ENCODE results near the gene SERF2. TPM values are rescaled to one million over a fixed set of nuclear protein-coding genes. Genes with fewer than 3 reads are reported as not detected.
"Not testable (repeated sequence)": the region's sequence is repeated elsewhere in the genome, so short reads cannot be mapped to it uniquely, and the experiment has no call there.

The SERF2 gene
- total RNA-seq, 6 experiments from 2014 or later, result 454 to 694 (median 611) TPM

DNA sequence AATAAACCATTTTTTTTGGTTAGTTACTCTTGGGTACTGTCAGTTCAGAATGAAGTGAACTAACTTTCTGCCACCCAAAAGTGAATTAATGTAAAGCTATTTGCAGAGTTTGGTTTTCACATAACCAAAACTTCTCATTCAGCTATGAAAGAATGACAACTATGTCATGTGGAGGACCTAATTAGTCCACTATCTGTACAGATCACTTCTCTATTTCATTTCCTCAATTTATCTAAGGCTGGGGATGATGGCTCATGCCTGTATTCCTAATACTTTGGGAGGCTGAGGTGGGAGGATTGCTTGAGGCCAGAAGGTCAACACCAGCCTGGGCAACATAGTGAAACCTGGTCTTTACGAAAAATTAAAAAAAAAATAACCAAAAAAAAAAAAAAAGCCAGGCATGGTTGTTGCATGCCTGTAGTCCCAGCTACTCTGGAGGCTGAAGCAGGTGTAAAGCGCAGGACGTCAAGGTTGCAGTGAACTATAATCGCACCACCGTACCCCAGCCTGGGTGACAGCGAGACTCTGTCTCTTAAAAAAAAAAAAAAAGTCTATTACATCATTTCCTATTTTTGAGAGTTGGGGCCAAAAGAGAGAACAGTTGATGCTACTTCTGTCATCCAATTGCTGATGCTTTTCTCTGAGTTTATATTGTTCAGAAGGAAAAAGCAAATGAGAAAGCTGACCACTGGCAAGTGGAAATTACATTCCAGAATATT is 17.0 kb downstream of the SERF2 start:
- DNase-seq (no peak), ATAC-seq (peak in 2 of 4 donors; percentile 38 to 50)
- Histone ChIP-seq H3K9me3 (no peaks in the 10 kb centered on the region), H3K36me3 (peaks cover 9 to 79% (median 44%) of the 10 kb centered on the region in 4 donors), H3K27ac (no peak overlapping the region), H3K4me3 (no peak overlapping the region), H3K27me3 (no peaks in the 10 kb centered on the region), H3K4me1 (no peaks in the 10 kb centered on the region)
- 77% methylated on average over 6 of the region's 6 CpGs for whole genome bisulfite sequencing (ENCODE audit: insufficient coverage, low coverage, low lambda C conversion rate, missing lambda C conversion rate)
- TF ChIP-seq POLR2A (IDR thresholded peaks at IDR 0.05), result no peak
- TF ChIP-seq, protein P1, sequence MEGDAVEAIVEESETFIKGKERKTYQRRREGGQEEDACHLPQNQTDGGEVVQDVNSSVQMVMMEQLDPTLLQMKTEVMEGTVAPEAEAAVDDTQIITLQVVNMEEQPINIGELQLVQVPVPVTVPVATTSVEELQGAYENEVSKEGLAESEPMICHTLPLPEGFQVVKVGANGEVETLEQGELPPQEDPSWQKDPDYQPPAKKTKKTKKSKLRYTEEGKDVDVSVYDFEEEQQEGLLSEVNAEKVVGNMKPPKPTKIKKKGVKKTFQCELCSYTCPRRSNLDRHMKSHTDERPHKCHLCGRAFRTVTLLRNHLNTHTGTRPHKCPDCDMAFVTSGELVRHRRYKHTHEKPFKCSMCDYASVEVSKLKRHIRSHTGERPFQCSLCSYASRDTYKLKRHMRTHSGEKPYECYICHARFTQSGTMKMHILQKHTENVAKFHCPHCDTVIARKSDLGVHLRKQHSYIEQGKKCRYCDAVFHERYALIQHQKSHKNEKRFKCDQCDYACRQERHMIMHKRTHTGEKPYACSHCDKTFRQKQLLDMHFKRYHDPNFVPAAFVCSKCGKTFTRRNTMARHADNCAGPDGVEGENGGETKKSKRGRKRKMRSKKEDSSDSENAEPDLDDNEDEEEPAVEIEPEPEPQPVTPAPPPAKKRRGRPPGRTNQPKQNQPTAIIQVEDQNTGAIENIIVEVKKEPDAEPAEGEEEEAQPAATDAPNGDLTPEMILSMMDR (IDR thresholded peaks at IDR 0.05), result no peak
- intact Hi-C loops (cut with DNase I), result no loop called here

DNA sequence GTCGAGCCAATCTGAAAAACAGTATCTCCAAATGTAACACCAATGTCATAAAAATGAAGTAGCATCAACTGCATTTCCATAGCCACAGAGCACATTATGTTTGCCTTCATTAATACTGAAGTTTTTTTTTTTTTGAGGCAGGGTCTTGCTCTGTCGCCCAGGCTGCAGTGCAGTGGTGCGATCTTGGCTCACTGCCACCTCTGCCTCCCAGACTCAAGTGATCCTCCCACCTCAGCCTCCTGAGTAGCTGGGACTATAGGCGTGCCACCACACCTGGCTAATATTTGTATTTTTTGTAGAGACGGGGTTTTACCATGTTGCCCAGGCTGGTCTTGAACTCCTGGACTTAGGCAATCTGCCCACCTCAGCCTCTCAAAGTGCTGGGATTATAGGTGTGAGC is 22.9 kb downstream of the SERF2 start:
- H3K27me3 ChIP-seq; H3K4me1 ChIP-seq; intact Hi-C loops (cut with DNase I); H3K4me3 ChIP-seq; DNase-seq; ATAC-seq; H3K27ac ChIP-seq; H3K9me3 ChIP-seq: not testable (repeated sequence)
- H3K36me3 ChIP-seq, result peaks cover 0 to 59% (median 30%) of the 10 kb centered on the region in 4 donors
- 94% methylated on average over 1 of the region's 5 CpGs for WGBS (ENCODE audit: insufficient coverage, low coverage, low lambda C conversion rate, missing lambda C conversion rate)

DNA sequence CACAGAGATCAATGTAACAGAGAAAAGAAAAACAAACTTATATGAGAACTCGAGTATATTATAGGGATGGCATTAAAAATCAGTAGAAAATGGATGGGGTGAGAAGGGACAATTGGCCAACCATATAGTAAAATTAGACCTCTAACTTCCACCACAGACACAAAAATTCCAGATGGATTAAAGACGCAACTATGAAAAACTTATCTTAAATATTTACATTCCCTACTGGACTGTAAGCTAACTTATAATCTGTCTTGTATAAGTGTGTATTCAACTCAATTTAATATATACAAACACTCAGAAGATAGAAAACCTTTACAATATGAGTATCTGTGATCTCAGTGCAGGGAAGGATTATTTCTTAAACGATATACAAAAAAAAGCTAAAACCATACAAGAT is 29.4 kb downstream of the SERF2 start:
- DNase-seq (no peak), ATAC-seq (no peak)
- Histone ChIP-seq H3K27ac (no peak overlapping the region), H3K4me1 (peaks cover 0 to 16% (median 5%) of the 10 kb centered on the region in 4 donors), H3K9me3 (no peaks in the 10 kb centered on the region), H3K27me3 (no peaks in the 10 kb centered on the region), H3K36me3 (peaks cover 0 to 8% (median 2%) of the 10 kb centered on the region in 4 donors), H3K4me3 (no peak overlapping the region)
- intact Hi-C loops (cut with DNase I), result no loop called here
- 56% methylated on average over 3 of the region's 3 CpGs for WGBS (ENCODE audit: insufficient coverage, low coverage, low lambda C conversion rate, missing lambda C conversion rate)
- TF ChIP-seq, protein P1 (IDR thresholded peaks at IDR 0.05), result no peak
- TF ChIP-seq POLR2A (IDR thresholded peaks at IDR 0.05), result no peak

DNA sequence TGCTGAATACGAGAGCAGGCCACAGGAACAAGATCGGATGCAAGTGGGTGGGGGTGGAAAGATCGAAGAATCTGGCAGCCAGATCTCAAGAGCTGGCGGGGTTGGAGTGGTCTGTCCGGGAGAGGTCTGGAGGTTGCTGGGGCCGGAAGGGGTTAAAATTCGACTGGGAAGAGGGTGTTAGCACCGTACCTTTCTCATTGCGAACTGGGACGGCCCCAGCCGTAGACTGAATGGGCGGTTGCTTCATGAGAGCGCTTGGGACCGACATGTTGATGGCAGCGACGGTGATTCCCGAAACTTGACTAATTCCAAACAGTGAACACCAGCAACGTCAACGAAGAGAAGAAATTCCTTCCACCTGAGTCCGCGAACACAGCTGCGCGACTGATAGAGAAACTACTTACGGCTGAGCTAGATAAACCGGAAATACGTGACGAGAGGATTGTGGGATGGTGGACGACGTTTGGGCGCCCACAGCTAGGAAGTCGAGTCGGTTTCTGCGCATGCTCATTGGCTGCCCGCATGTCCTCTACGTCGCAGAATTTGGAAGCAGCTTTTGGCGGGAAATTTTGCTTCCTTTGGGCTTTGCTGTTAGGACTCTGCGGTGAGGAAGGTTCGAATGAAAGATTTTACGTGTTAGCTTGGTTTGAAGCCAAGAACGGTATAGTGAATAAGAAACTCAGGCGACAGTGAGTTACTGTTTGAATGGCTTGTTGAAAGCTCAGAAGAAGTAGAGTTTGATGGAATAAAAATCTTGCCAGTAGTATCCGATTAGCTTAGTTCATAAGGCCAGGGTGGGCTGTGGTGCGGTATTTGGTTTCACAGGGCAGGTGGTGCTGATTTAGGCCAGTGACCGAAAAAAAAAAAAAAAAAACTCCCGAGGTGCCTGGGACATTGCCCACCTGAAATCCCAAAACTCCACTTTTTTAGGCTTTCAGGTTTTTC is 32.5 kb downstream of the SERF2 start, which contains the start of gene MFAP1:
Gene MFAP1 (minus strand): TSS at position 389 of the 945 bp plus-strand sequence. CDS start 121 bp downstream, at position 268.
- peak within 1 kb of the TSS; percentile 56 to 89 (median 83) for H3K27ac ChIP-seq
- peaks cover 0 to 20% (median 5%) of the 10 kb centered on the region in 4 donors for H3K4me1 ChIP-seq
- intact Hi-C loops (cut with DNase I), result no loop called here
- H3K36me3 ChIP-seq, result no peaks in the 10 kb centered on the region
- WGBS (ENCODE audit: insufficient coverage, low coverage, low lambda C conversion rate, missing lambda C conversion rate), result 8% methylated on average over 45 of the region's 46 CpGs
- peak; percentile 86 for TF ChIP-seq POLR2A (IDR thresholded peaks at IDR 0.05)
- TF ChIP-seq, protein P1 (IDR thresholded peaks at IDR 0.05), result no peak
- H3K9me3 ChIP-seq, result no peaks in the 10 kb centered on the region
- ATAC-seq (peak; percentile 95 to 97 (median 96)), DNase-seq (peak; percentile 94 to 96 (median 96))
- H3K27me3 ChIP-seq, result no peaks in the 10 kb centered on the region
- H3K4me3 ChIP-seq, result peak within 1 kb of the TSS; percentile 63 to 86 (median 67)

DNA sequence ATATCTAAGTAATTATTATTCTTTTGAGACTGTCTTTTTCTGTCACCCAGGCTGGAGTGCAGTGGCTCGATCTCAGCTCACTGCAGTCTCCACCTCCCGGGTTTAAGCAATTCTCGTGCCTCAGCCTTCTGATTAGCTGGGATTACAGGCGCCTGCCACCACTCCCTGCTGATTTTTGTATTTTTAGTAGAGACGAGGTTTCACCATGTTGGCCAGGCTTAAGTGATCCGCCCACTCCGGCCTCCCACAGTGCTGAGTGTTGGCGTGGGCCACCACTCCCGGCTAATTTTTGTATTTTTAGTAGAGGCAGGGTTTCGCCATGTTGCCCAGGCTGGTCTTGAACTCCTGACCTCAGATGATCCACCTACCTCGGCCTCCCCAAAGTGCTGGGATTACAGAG is 33.2 kb downstream of the SERF2 start:
- peaks cover 0 to 20% (median 5%) of the 10 kb centered on the region in 4 donors for H3K4me1 ChIP-seq
- intact Hi-C loops (cut with DNase I); H3K27ac ChIP-seq; H3K36me3 ChIP-seq; ATAC-seq; H3K4me3 ChIP-seq; DNase-seq; H3K9me3 ChIP-seq; H3K27me3 ChIP-seq: not testable (repeated sequence)
- WGBS (ENCODE audit: insufficient coverage, low coverage, low lambda C conversion rate, missing lambda C conversion rate), result 92% methylated on average over 10 of the region's 11 CpGs
